ENCODE data around the gene RIPK1. TPM values are rescaled to one million over a fixed set of nuclear protein-coding genes. Genes with fewer than 3 reads are reported as not detected.
"Not testable (repeated sequence)": the region's sequence is repeated elsewhere in the genome, so short reads cannot be mapped to it uniquely, and the experiment has no call there.

The RIPK1 gene
- total RNA-seq, 1 donor from 2014 or later = 18.4 TPM

- Mint-ChIP-seq H3K4me1 (peaks cover 15% of the 10 kb centered on the region), H3K4me3 (peak overlapping the region; percentile 75), H3K27me3 (ENCODE audit: low read depth) (peaks cover 10% of the 10 kb centered on the region), H3K9me3 (no peaks in the 10 kb centered on the region), H3K27ac (peak overlapping the region; percentile 43), H3K36me3 (no peaks in the 10 kb centered on the region)
- no peak for DNase-seq (ENCODE audit: low spot score in 2 of 2, unreplicated experiment in 2 of 2)
- no peak for TF ChIP-seq CTCF (IDR thresholded peaks at IDR 0.05; ENCODE audit: unreplicated experiment)
These were observed 15.6 kb upstream of the RIPK1 start for GRCh38 chr6:3052481-3053230.

GRCh38 chr6:3053231-3053508 lies 15.1 kb upstream of the RIPK1 start:
- no peak for DNase-seq (ENCODE audit: low spot score in 2 of 2, unreplicated experiment in 2 of 2)
- Mint-ChIP-seq H3K4me3 (peak overlapping the region; percentile 75), H3K4me1 (peaks cover 15% of the 10 kb centered on the region), H3K9me3 (no peaks in the 10 kb centered on the region), H3K27me3 (ENCODE audit: low read depth) (peaks cover 14% of the 10 kb centered on the region), H3K36me3 (no peaks in the 10 kb centered on the region), H3K27ac (no peak overlapping the region)
- no peak for TF ChIP-seq CTCF (IDR thresholded peaks at IDR 0.05; ENCODE audit: unreplicated experiment)

- Mint-ChIP-seq H3K27ac (peak overlapping the region; percentile 28), H3K27me3 (ENCODE audit: low read depth) (peaks cover 14% of the 10 kb centered on the region), H3K4me1 (peaks cover 15% of the 10 kb centered on the region), H3K4me3 (peak overlapping the region; percentile 75)
- not testable (repeated sequence) for DNase-seq (ENCODE audit: low spot score in 2 of 2, unreplicated experiment in 2 of 2); H3K9me3 Mint-ChIP-seq; H3K36me3 Mint-ChIP-seq
These were observed 13.8 kb upstream of the RIPK1 start for GRCh38 chr6:3054229-3055157.

GRCh38 chr6:3055158-3055499 lies 13.2 kb upstream of the RIPK1 start:
- H3K27me3 Mint-ChIP-seq (ENCODE audit: low read depth) = peaks cover 14% of the 10 kb centered on the region
- peak overlapping the region; percentile 75 for H3K4me3 Mint-ChIP-seq
- H3K9me3 Mint-ChIP-seq; DNase-seq (ENCODE audit: low spot score in 2 of 2, unreplicated experiment in 2 of 2); H3K36me3 Mint-ChIP-seq; H3K27ac Mint-ChIP-seq: not testable (repeated sequence)
- H3K4me1 Mint-ChIP-seq = peaks cover 15% of the 10 kb centered on the region

- DNase-seq (ENCODE audit: low spot score in 2 of 2, unreplicated experiment in 2 of 2) = no peak
- Mint-ChIP-seq H3K27me3 (ENCODE audit: low read depth) (peaks cover 11% of the 10 kb centered on the region), H3K9me3 (peaks cover 3% of the 10 kb centered on the region), H3K4me3 (no peak overlapping the region), H3K4me1 (peaks cover 15% of the 10 kb centered on the region), H3K27ac (no peak overlapping the region), H3K36me3 (no peaks in the 10 kb centered on the region)
- TF ChIP-seq CTCF (IDR thresholded peaks at IDR 0.05; ENCODE audit: unreplicated experiment) = no peak
These were observed 11.1 kb upstream of the RIPK1 start for GRCh38 chr6:3057063-3057770.

- Mint-ChIP-seq H3K36me3 (no peaks in the 10 kb centered on the region), H3K27ac (no peak overlapping the region), H3K4me3 (no peak overlapping the region), H3K9me3 (peaks cover 3% of the 10 kb centered on the region), H3K27me3 (ENCODE audit: low read depth) (peaks cover 9% of the 10 kb centered on the region), H3K4me1 (peaks cover 11% of the 10 kb centered on the region)
- no peak for DNase-seq (ENCODE audit: low spot score in 2 of 2, unreplicated experiment in 2 of 2)
- TF ChIP-seq CTCF (IDR thresholded peaks at IDR 0.05; ENCODE audit: unreplicated experiment) = no peak
These were observed 9.3 kb upstream of the RIPK1 start for GRCh38 chr6:3058957-3059356.

GRCh38 chr6:3060092-3060491 lies 8.2 kb upstream of the RIPK1 start:
- peaks cover 12% of the 10 kb centered on the region for H3K27me3 Mint-ChIP-seq (ENCODE audit: low read depth)
- DNase-seq (ENCODE audit: low spot score in 2 of 2, unreplicated experiment in 2 of 2); H3K36me3 Mint-ChIP-seq; H3K9me3 Mint-ChIP-seq; H3K27ac Mint-ChIP-seq; H3K4me3 Mint-ChIP-seq; H3K4me1 Mint-ChIP-seq: not testable (repeated sequence)
